Neural cell (in vitro differentiated cells): Measurements from ENCODE around the gene ELFN1. TPM values are rescaled to one million over a fixed set of nuclear protein-coding genes. Genes with fewer than 3 reads are reported as not detected.

Source experiments
- H2AFZ ChIP-seq: fragments of 200-600, 300-800 bp; sonication (generic), shearing (Covaris generic); 2 replicates; pipeline ENCODE4 v1.6.0; 2014; ENCODE audit warnings: low read depth, mild to moderate bottlenecking, antibody characterized with exemption, low read length, moderate library complexity
- H3F3A ChIP-seq: fragments of 200-600 bp; shearing (Covaris generic); 2 replicates; pipeline ENCODE4 v1.6.1; 2016; ENCODE audit warnings: mild to moderate bottlenecking, moderate library complexity, mixed read lengths, antibody characterized with exemption, low read length; ENCODE audit not compliant: insufficient read depth, poor library complexity, severe bottlenecking
- H3K27ac ChIP-seq: fragments of 200-600, 300-800 bp; sonication (generic), shearing (Covaris generic); 2 replicates; pipeline ENCODE4 v1.5.1; 2014; ENCODE audit warnings: mild to moderate bottlenecking, low read length, moderate library complexity
- H3K27me3 ChIP-seq: fragments of 300-800, 200-600 bp; sonication (generic), shearing (Covaris generic); 2 replicates; pipeline ENCODE4 v1.6.0; 2014; ENCODE audit warnings: mild to moderate bottlenecking, low read depth, low read length, moderate library complexity; ENCODE audit not compliant: insufficient read depth
- H3K36me3 ChIP-seq: fragments of 300-800, 200-600 bp; sonication (generic), shearing (Covaris generic); 2 replicates; pipeline ENCODE4 v1.5.1; 2014; ENCODE audit warnings: mild to moderate bottlenecking, antibody characterized with exemption, low read length, moderate library complexity; ENCODE audit not compliant: insufficient read depth
- H3K4me2 ChIP-seq: fragments of 300-800, 200-600 bp; sonication (generic), shearing (Covaris generic); 2 replicates; pipeline ENCODE4 v1.6.0; 2014; ENCODE audit warnings: mild to moderate bottlenecking, low read length
- H3K4me3 ChIP-seq: fragments of 300-800, 200-600 bp; sonication (generic), shearing (Covaris generic); 2 replicates; pipeline ENCODE4 v1.5.1; 2014; ENCODE audit warnings: mild to moderate bottlenecking, low read length, moderate library complexity
- H3K79me2 ChIP-seq: fragments of 200-600 bp; shearing (Covaris generic); replicated peaks from 2 replicates; pipeline ENCODE4 v1.6.0; 2014; ENCODE audit warnings: mild to moderate bottlenecking, low read length, moderate library complexity; ENCODE audit not compliant: insufficient read depth
- H3K9ac ChIP-seq: fragments of 300-800, 200-600 bp; sonication (generic), shearing (Covaris generic); 2 replicates; pipeline ENCODE4 v1.6.1; 2016; ENCODE audit warnings: mild to moderate bottlenecking, low read length, mixed read lengths
- H3K9me2 ChIP-seq: fragments of 200-600 bp; shearing (Covaris generic); 2 replicates; pipeline ENCODE4 v1.6.1; 2016; ENCODE audit warnings: mild to moderate bottlenecking, low read length, mixed read lengths; ENCODE audit not compliant: insufficient read depth
- H3K9me3 ChIP-seq: fragments of 200-600, 300-800 bp; sonication (generic), shearing (Covaris generic); 2 replicates; pipeline ENCODE4 v1.6.1; 2016; ENCODE audit warnings: mild to moderate bottlenecking, mixed run types, low read length, moderate library complexity, mixed read lengths
- H4K20me1 ChIP-seq: fragments of 200-600 bp; shearing (Covaris generic); 2 replicates; pipeline ENCODE4 v1.6.1; 2016; ENCODE audit warnings: mild to moderate bottlenecking, mixed run types; ENCODE audit not compliant: insufficient read depth
- CTCF ChIP-seq: fragments of 450-650 bp; IDR thresholded peaks from 2 replicates; pipeline ENCODE4 v1.5.1; 2014; ENCODE audit warnings: antibody characterized with exemption, mild to moderate bottlenecking, moderate library complexity; ENCODE audit not compliant: poor library complexity, severe bottlenecking
- EP300 ChIP-seq: fragments of 450-650 bp; conservative IDR thresholded peaks from 2 replicates; pipeline ENCODE4 v1.6.1; 2014; ENCODE audit warnings: antibody characterized with exemption, mild to moderate bottlenecking, moderate library complexity; ENCODE audit not compliant: poor library complexity, severe bottlenecking
- EZH2 ChIP-seq: fragments of 200-600, 300-800 bp; shearing (Covaris generic), sonication (generic); IDR thresholded peaks from 2 replicates; pipeline ENCODE4 v1.6.1; 2014; ENCODE audit warnings: antibody characterized with exemption, low read length, borderline replicate concordance, mild to moderate bottlenecking; ENCODE audit not compliant: insufficient read depth, poor library complexity, severe bottlenecking
- MXI1 ChIP-seq: fragments of 450-650 bp; conservative IDR thresholded peaks from 2 replicates; pipeline ENCODE4 v1.6.1; 2014; ENCODE audit warnings: antibody characterized with exemption, mild to moderate bottlenecking; ENCODE audit not compliant: poor library complexity, severe bottlenecking
- POLR2AphosphoS5 ChIP-seq: IDR thresholded peaks from 2 replicates; pipeline ENCODE4 v1.6.1; 2012
- RAD21 ChIP-seq: fragments of 450-650 bp; conservative IDR thresholded peaks from 2 replicates; pipeline ENCODE4 v1.6.1; 2014; ENCODE audit warnings: antibody characterized with exemption, mild to moderate bottlenecking, moderate library complexity
- REST ChIP-seq: IDR thresholded peaks from 2 replicates; pipeline ENCODE4 v1.6.1; 2012; ENCODE audit warnings: borderline replicate concordance
- SMC3 ChIP-seq: fragments of 450-650 bp; conservative IDR thresholded peaks from 2 replicates; pipeline ENCODE4 v1.6.1; 2014; ENCODE audit warnings: antibody characterized with exemption, mild to moderate bottlenecking, moderate library complexity; ENCODE audit not compliant: poor library complexity
- TAF1 ChIP-seq: IDR thresholded peaks from 2 replicates; pipeline ENCODE4 v1.6.1; 2012; ENCODE audit warnings: low read depth
- polyA plus RNA-seq: library from polyadenylated mRNA; depleted of rRNA; stranded (reverse); fragments of >200 nt; gene quantifications from 2 replicates; pipeline ENCODE4 v1.2.3, GENCODE V29; 2014

ELFN1 gene
- polyA plus RNA-seq, 1 donor from 2014 or later: 11.8 TPM

- H3K27ac ChIP-seq: no peak overlapping the region
- H3K9me3 ChIP-seq: peaks cover 8% of the 10 kb centered on the region
- H4K20me1 ChIP-seq: no peaks in the 10 kb centered on the region
- H3K79me2 ChIP-seq: no peaks in the 10 kb centered on the region
- TF ChIP-seq POLR2AphosphoS5: no peak
- no peak for TF ChIP-seq CTCF
- TF ChIP-seq SMC3: no peak
- no peak for TF ChIP-seq EZH2
- TF ChIP-seq TAF1: no peak
- no peak for TF ChIP-seq MXI1
- TF ChIP-seq EP300: no peak
- no peak for TF ChIP-seq RAD21
- TF ChIP-seq REST: no peak
- no peak overlapping the region for H3K9ac ChIP-seq
- no peak overlapping the region for H3K4me3 ChIP-seq
- H2AFZ ChIP-seq: no peak overlapping the region
- no peaks in the 10 kb centered on the region for H3F3A ChIP-seq
- H3K36me3 ChIP-seq: no peaks in the 10 kb centered on the region
- H3K4me2 ChIP-seq: no peak overlapping the region
- no peaks in the 10 kb centered on the region for H3K9me2 ChIP-seq
- no peaks in the 10 kb centered on the region for H3K27me3 ChIP-seq
Observed at GRCh38 chr7:1639071-1639470, 31.0 kb upstream of the ELFN1 start.

- H3K9me2 ChIP-seq: no peaks in the 10 kb centered on the region
- H3K4me2 ChIP-seq: no peak overlapping the region
- TF ChIP-seq POLR2AphosphoS5 (no peak), TAF1 (no peak), CTCF (no peak), RAD21 (no peak), EZH2 (no peak), REST (no peak), MXI1 (no peak), SMC3 (no peak), EP300 (no peak)
- H3K4me3 ChIP-seq: no peak overlapping the region
- H3K36me3 ChIP-seq: no peaks in the 10 kb centered on the region
- H4K20me1 ChIP-seq: no peaks in the 10 kb centered on the region
- H3K9ac ChIP-seq: no peak overlapping the region
- peaks cover 8% of the 10 kb centered on the region for H3K9me3 ChIP-seq
- no peaks in the 10 kb centered on the region for H3K27me3 ChIP-seq
- H2AFZ ChIP-seq: no peak overlapping the region
- H3K79me2 ChIP-seq: no peaks in the 10 kb centered on the region
- no peaks in the 10 kb centered on the region for H3F3A ChIP-seq
- no peak overlapping the region for H3K27ac ChIP-seq
Observed at GRCh38 chr7:1639532-1640175, 30.4 kb upstream of the ELFN1 start.
